Measurements from ENCODE around the gene RPLP2. TPM values are rescaled to one million over a fixed set of nuclear protein-coding genes. Genes with fewer than 3 reads are reported as not detected.

RPLP2 gene
- total and polyA plus RNA-seq, 4 donors: 441 to 2,648 (median 1,513) TPM

DNA sequence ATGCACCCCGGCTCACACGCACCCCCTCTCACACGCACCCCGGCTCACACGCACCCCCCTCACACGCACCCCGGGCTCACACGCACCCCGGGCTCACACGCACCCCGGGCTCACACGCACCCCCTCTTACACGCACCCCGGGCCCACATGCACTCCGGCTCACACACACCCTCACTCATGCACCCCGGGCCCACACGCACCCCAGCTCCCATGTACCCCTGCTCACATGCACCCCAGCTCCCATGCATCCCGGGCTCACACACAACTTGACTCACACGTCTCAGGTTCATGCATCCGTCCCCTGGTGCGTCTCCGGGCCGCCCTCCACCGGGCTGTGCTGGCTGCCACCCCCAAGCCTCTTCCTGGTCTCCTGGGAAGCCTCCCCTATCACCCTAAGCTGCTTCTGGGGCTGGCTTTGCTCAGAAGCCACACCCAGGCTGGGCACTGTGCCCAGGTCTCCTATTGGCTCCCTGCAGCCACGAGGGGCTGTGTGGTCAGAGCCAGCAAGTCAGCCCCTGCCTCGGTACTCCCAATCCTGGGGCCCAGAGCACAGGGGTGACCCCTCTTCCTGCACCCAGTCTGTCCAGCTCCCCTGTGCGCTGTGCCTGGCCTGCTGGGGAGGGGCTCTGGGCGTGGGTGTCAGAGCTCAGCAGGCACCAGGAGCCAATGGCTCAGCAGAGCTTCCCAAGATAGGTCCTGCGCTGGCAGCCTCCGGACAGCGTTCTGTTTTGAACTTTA, 49.8 kb downstream of the RPLP2 start:
- Histone ChIP-seq H3K9ac (ENCODE audit: insufficient read depth in 1 of 2, low read length in 2 of 2) (no peak overlapping the region), H3K4me3 (no peak overlapping the region), H3K27ac (ENCODE audit: low read depth in 1 of 2, low read length in 1 of 2) (peak overlapping the region in 1 of 2 donors; percentile 29), H3K27me3 (ENCODE audit: control insufficient read depth in 3 of 3, insufficient read depth in 3 of 3, low read length in 2 of 3) (no peaks in the 10 kb centered on the region), H3K36me3 (ENCODE audit: control insufficient read depth in 4 of 4, insufficient read depth in 4 of 4, low read length in 4 of 4) (peaks cover 0 to 40% (median 0%) of the 10 kb centered on the region in 4 donors), H3K4me1 (ENCODE audit: control insufficient read depth in 5 of 5, insufficient read depth in 5 of 5, low read length in 5 of 5) (peaks cover 0 to 40% (median 12%) of the 10 kb centered on the region in 5 donors), H3K9me3 (ENCODE audit: control insufficient read depth in 4 of 4, insufficient read depth in 3 of 4, low read length in 3 of 4) (no peaks in the 10 kb centered on the region)
- TF ChIP-seq, protein P1, sequence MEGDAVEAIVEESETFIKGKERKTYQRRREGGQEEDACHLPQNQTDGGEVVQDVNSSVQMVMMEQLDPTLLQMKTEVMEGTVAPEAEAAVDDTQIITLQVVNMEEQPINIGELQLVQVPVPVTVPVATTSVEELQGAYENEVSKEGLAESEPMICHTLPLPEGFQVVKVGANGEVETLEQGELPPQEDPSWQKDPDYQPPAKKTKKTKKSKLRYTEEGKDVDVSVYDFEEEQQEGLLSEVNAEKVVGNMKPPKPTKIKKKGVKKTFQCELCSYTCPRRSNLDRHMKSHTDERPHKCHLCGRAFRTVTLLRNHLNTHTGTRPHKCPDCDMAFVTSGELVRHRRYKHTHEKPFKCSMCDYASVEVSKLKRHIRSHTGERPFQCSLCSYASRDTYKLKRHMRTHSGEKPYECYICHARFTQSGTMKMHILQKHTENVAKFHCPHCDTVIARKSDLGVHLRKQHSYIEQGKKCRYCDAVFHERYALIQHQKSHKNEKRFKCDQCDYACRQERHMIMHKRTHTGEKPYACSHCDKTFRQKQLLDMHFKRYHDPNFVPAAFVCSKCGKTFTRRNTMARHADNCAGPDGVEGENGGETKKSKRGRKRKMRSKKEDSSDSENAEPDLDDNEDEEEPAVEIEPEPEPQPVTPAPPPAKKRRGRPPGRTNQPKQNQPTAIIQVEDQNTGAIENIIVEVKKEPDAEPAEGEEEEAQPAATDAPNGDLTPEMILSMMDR (IDR thresholded peaks at IDR 0.05; ENCODE audit: control extremely low read depth, extremely low read depth): no peak
- peak; percentile 13 for ATAC-seq (ENCODE audit: insufficient read depth, low FRiP score)
- WGBS, 2 donors: 67 to 75% methylated on average over 22 to 31 of the region's 31 CpGs
- peak; percentile 94 to 98 (median 94) for DNase-seq

DNA sequence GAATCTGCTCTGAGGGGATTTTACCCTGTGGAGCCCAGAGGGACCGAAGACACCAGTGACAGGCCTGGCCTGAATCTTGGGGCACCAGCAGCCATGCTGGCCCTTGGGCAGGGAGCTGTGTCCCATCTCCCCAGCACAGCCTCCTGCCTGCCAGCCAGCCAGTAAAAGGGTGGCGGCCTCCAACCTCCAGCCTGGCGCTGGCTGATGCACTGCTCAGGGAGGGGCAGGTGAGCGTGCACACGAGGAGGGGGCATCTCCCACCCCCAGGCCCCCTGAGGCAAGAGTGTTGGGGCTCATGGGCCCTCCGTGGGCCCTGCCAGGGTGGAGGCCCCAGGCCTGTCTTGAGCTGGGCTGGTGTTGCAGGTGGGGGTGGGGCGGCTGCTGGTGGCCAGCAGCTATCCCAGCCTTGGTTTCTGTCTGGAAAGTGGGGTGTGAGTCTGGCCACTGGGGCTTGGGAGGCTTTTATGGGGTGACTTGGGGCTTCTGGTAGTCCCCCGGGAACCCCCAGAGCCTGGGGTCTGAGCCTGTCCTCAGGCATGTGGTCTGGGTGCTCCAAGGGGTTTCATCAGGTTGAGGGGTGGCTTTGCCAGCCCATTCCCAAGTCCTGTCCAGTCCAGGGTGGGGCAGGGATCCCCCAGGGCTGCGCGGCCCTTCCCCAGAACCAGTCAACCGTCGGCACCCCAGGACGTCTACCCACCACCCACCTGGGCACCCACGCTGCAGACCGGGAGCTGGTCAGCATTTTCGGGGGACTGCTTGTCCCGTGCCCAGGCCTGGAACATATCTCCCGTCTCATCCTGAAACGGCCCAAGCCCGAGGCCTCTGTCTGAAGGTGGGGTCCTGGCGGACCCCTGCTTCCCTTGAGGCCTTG, 50.7 kb downstream of the RPLP2 start:
- H3K4me1 ChIP-seq (ENCODE audit: control insufficient read depth in 5 of 5, insufficient read depth in 5 of 5, low read length in 5 of 5): peaks cover 0 to 37% (median 12%) of the 10 kb centered on the region in 5 donors
- H3K9ac ChIP-seq (ENCODE audit: insufficient read depth in 1 of 2, low read length in 2 of 2): no peak overlapping the region
- H3K36me3 ChIP-seq (ENCODE audit: control insufficient read depth in 4 of 4, insufficient read depth in 4 of 4, low read length in 4 of 4): peaks cover 0 to 42% (median 0%) of the 10 kb centered on the region in 4 donors
- DNase-seq: no peak
- H3K27ac ChIP-seq (ENCODE audit: low read depth in 1 of 2, low read length in 1 of 2): peak overlapping the region in 1 of 2 donors; percentile 11
- TF ChIP-seq, protein P1 (IDR thresholded peaks at IDR 0.05; ENCODE audit: control extremely low read depth, extremely low read depth): no peak
- no peak for ATAC-seq (ENCODE audit: insufficient read depth, low FRiP score)
- no peaks in the 10 kb centered on the region for H3K27me3 ChIP-seq (ENCODE audit: control insufficient read depth in 3 of 3, insufficient read depth in 3 of 3, low read length in 2 of 3)
- H3K9me3 ChIP-seq (ENCODE audit: control insufficient read depth in 4 of 4, insufficient read depth in 3 of 4, low read length in 3 of 4): no peaks in the 10 kb centered on the region
- H3K4me3 ChIP-seq: no peak overlapping the region
- WGBS, 2 donors: 87 to 88% methylated on average over 20 to 21 of the region's 21 CpGs

DNA sequence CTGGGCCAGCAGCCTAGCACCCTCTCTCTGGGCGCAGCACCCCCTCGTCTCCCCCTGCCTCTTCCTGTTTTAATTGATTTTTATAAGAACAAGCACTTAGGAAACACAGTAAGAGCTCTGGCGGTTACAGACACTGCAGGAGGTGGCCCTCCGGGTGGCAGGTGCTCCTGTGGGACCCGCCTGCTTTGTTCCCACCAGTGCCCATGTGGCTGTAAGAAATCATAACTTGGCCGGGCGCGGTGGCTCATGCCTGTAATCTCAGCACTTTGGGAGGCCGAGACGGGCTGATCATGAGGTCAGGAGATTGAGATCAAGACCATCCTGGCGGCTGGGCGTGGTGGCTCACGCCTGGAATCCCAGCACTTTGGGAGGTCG, 51.3 kb downstream of the RPLP2 start:
- no peaks in the 10 kb centered on the region for H3K27me3 ChIP-seq (ENCODE audit: control insufficient read depth in 3 of 3, insufficient read depth in 3 of 3, low read length in 2 of 3)
- H3K9ac ChIP-seq (ENCODE audit: insufficient read depth in 1 of 2, low read length in 2 of 2): no peak overlapping the region
- DNase-seq: no peak
- H3K9me3 ChIP-seq (ENCODE audit: control insufficient read depth in 4 of 4, insufficient read depth in 3 of 4, low read length in 3 of 4): no peaks in the 10 kb centered on the region
- no peak for ATAC-seq (ENCODE audit: insufficient read depth, low FRiP score)
- peaks cover 0 to 42% (median 0%) of the 10 kb centered on the region in 4 donors for H3K36me3 ChIP-seq (ENCODE audit: control insufficient read depth in 4 of 4, insufficient read depth in 4 of 4, low read length in 4 of 4)
- H3K4me1 ChIP-seq (ENCODE audit: control insufficient read depth in 5 of 5, insufficient read depth in 5 of 5, low read length in 5 of 5): peaks cover 0 to 37% (median 12%) of the 10 kb centered on the region in 5 donors
- TF ChIP-seq, protein P1 (IDR thresholded peaks at IDR 0.05; ENCODE audit: control extremely low read depth, extremely low read depth): no peak
- no peak overlapping the region for H3K4me3 ChIP-seq
- WGBS, 2 donors: 91 to 93% methylated on average over 14 of the region's 14 CpGs
- H3K27ac ChIP-seq (ENCODE audit: low read depth in 1 of 2, low read length in 1 of 2): no peak overlapping the region

Measured in lung (tissue), 12 donors.